SU-DHL-6 (cell line): ENCODE results near the gene STAMBPL1.

Experiments used
- H2AFZ ChIP-seq: fragments of 200-600 bp; sonication (generic); 2 replicates; pipeline ENCODE4 v1.6.1; 2014; ENCODE audit warnings: low read depth, mild to moderate bottlenecking, moderate library complexity, mixed read lengths, antibody characterized with exemption, low read length; ENCODE audit not compliant: severe bottlenecking
- H3F3A ChIP-seq: fragments of 200-600 bp; shearing (Covaris generic); 2 replicates; pipeline ENCODE4 v1.6.0; 2016; ENCODE audit warnings: antibody characterized with exemption, mild to moderate bottlenecking; ENCODE audit not compliant: insufficient read depth
- H3K27ac ChIP-seq: fragments of 200-600 bp; sonication (generic); 2 replicates; pipeline ENCODE4 v1.5.1; 2016; ENCODE audit warnings: low read depth, mild to moderate bottlenecking, low read length, moderate library complexity, mixed read lengths
- H3K27me3 ChIP-seq: fragments of 200-600 bp; sonication (generic), shearing (Covaris generic); 2 replicates; pipeline ENCODE4 v1.6.0; 2014; ENCODE audit warnings: mild to moderate bottlenecking, low read length
- H3K36me3 ChIP-seq: fragments of 200-600 bp; sonication (generic); 2 replicates; pipeline ENCODE4 v1.6.1; 2014; ENCODE audit warnings: mild to moderate bottlenecking, low read length, mixed read lengths
- H3K4me2 ChIP-seq: fragments of 300-600, 200-600 bp; shearing (Covaris generic), sonication (generic); 2 replicates; pipeline ENCODE4 v1.6.0; 2014; ENCODE audit warnings: low read length, low read depth, mild to moderate bottlenecking; ENCODE audit not compliant: poor library complexity, severe bottlenecking
- H3K4me3 ChIP-seq: fragments of 200-600 bp; sonication (generic); 2 replicates; pipeline ENCODE4 v1.5.1; 2014; ENCODE audit warnings: antibody characterized with exemption, low read length, mild to moderate bottlenecking, mixed read lengths; ENCODE audit not compliant: insufficient read depth, poor library complexity, severe bottlenecking
- H3K79me2 ChIP-seq: fragments of 200-600 bp; sonication (generic); 2 replicates; pipeline ENCODE4 v1.6.1; 2014; ENCODE audit warnings: mild to moderate bottlenecking, low read length, moderate library complexity; ENCODE audit not compliant: insufficient read depth
- H3K9ac ChIP-seq: fragments of 200-600 bp; sonication (generic); 2 replicates; pipeline ENCODE4 v1.7.0; 2014; ENCODE audit warnings: mild to moderate bottlenecking, low read length
- H3K9me2 ChIP-seq: fragments of 200-600 bp; sonication (generic); replicated peaks from 2 replicates; pipeline ENCODE4 v1.6.1; 2014; ENCODE audit warnings: low read length; ENCODE audit not compliant: insufficient read depth
- H3K9me3 ChIP-seq: fragments of 200-600 bp; sonication (generic); 2 replicates; pipeline ENCODE4 v1.6.1; 2014; ENCODE audit warnings: low read length, mixed read lengths; ENCODE audit not compliant: insufficient read depth
- H4K20me1 ChIP-seq: fragments of 200-600 bp; sonication (generic); 2 replicates; pipeline ENCODE4 v1.6.1; 2014; ENCODE audit warnings: low read depth, mild to moderate bottlenecking, antibody characterized with exemption, low read length, moderate library complexity, mixed read lengths
- EZH2phosphoT487 ChIP-seq: fragments of 200-600 bp; sonication (generic), shearing (Covaris generic); conservative IDR thresholded peaks from 2 replicates; pipeline ENCODE4 v1.6.1; 2018; ENCODE audit warnings: mild to moderate bottlenecking, antibody characterized with exemption, low read length, moderate library complexity, mixed read lengths
- TF ChIP-seq, protein P1 (sequence below): fragments of 200-600 bp; sonication (generic); IDR thresholded peaks from one replicate; pipeline ENCODE4 v1.5.1; 2017; ENCODE audit warnings: antibody characterized with exemption, mild to moderate bottlenecking, low read length, moderate library complexity; ENCODE audit not compliant: insufficient read depth, poor library complexity, severe bottlenecking

Gene STAMBPL1

DNA sequence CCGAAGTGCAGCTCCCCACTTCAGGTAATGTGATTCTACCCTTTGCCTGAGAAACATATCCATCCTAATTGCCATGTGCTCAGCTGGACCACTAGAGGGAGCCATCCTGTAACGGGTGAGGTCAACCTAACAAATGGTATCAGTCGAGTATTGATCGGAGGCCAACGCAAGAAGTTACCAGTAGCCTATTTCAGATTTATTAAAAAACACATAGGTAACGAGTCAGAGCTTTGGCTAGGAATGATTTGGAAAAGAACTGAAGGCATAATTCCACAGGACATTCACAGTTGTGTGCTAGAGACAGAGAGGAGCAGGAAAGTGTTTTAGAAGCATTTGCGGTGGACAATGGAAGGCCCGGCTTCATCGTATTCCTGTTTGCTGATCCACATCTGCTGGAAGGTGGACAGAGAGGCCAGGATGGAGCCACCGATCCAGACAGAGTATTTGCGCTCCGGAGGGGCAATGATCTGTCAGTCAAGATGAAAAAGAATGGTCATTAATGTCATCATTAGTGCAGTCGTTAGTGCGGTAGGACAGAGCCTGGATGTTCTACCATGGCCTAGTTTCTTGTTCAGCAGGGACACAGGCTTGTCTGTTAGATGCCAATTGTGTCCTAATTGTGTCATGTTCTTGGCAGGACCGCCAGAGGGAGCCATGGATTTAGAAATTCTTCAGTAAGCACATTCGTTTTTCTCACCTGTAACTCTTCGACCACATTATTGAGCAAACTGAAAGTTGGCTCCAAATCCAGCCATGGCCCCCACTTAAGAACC, 55.0 kb downstream of the STAMBPL1 start:
- Histone ChIP-seq H2AFZ (peak overlapping the region; percentile 16), H3K27ac (no peak overlapping the region), H3K4me2 (peak overlapping the region; percentile 15), H3K36me3 (no peaks in the 10 kb centered on the region), H3K27me3 (no peaks in the 10 kb centered on the region), H3K9ac (no peak overlapping the region), H4K20me1 (no peaks in the 10 kb centered on the region), H3K9me3 (no peaks in the 10 kb centered on the region), H3K4me3 (no peak overlapping the region), H3F3A (no peaks in the 10 kb centered on the region), H3K79me2 (no peaks in the 10 kb centered on the region), H3K9me2 (no peaks in the 10 kb centered on the region)
- TF ChIP-seq, protein P1, sequence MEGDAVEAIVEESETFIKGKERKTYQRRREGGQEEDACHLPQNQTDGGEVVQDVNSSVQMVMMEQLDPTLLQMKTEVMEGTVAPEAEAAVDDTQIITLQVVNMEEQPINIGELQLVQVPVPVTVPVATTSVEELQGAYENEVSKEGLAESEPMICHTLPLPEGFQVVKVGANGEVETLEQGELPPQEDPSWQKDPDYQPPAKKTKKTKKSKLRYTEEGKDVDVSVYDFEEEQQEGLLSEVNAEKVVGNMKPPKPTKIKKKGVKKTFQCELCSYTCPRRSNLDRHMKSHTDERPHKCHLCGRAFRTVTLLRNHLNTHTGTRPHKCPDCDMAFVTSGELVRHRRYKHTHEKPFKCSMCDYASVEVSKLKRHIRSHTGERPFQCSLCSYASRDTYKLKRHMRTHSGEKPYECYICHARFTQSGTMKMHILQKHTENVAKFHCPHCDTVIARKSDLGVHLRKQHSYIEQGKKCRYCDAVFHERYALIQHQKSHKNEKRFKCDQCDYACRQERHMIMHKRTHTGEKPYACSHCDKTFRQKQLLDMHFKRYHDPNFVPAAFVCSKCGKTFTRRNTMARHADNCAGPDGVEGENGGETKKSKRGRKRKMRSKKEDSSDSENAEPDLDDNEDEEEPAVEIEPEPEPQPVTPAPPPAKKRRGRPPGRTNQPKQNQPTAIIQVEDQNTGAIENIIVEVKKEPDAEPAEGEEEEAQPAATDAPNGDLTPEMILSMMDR = peak; percentile 86
- no peak for TF ChIP-seq EZH2phosphoT487

DNA sequence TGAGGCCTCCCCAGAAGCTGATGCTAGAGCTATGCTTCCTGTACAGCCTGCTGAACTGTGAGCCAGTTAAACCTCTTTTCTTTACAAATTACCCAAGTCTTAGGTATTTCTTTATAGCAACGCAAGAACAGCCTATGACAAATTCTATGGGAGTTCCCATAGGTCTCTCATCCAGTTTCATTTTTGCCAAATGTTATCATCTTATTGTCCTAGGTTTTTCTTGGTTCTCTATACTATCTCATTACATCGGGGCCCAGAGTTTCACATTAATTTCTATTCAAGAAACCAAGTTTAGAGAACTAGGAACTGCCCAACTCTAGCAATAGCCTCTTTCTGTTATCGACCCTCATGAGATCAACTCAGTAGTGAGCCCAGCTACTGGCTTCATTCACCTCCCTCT, 56.6 kb downstream of the STAMBPL1 start:
- Histone ChIP-seq H3K36me3 (no peaks in the 10 kb centered on the region), H2AFZ (no peak overlapping the region), H3K79me2 (no peaks in the 10 kb centered on the region), H3K9me3 (no peaks in the 10 kb centered on the region), H3K4me2 (no peak overlapping the region), H3K27me3 (no peaks in the 10 kb centered on the region), H3K9ac (no peak overlapping the region), H3K9me2 (no peaks in the 10 kb centered on the region), H3K27ac (no peak overlapping the region), H4K20me1 (no peaks in the 10 kb centered on the region), H3K4me3 (no peak overlapping the region), H3F3A (no peaks in the 10 kb centered on the region)
- TF ChIP-seq, protein P1 = no peak
- no peak for TF ChIP-seq EZH2phosphoT487

DNA sequence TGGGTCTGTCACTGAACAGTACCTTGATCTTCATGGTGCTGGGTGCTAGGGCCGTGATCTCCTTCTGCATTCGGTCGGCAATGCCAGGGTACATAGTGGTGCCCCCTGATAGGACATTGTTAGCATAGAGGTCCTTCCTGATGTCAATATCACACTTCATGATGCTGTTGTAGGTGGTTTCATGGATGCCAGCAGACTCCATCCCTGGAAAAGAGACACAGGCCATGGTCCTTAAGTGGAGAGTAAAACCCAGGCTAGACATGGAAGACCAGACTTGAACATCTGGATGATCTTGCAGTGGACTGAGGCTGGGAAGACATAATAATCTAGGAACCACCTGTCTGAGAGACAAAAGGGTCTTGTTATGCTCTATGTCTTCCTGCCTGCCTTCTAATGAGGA, 58.0 kb downstream of the STAMBPL1 start:
- no peaks in the 10 kb centered on the region for H3K9me3 ChIP-seq

More for the DNA sequence above, 58.0 kb downstream of the STAMBPL1 start:
- no peaks in the 10 kb centered on the region for H3K79me2 ChIP-seq
- no peak overlapping the region for H3K4me2 ChIP-seq
- H3K27ac ChIP-seq = no peak overlapping the region
- H3K4me3 ChIP-seq = no peak overlapping the region
- no peak overlapping the region for H3K9ac ChIP-seq
- no peaks in the 10 kb centered on the region for H3K36me3 ChIP-seq
- no peaks in the 10 kb centered on the region for H3F3A ChIP-seq
- no peaks in the 10 kb centered on the region for H4K20me1 ChIP-seq
- H3K27me3 ChIP-seq = no peaks in the 10 kb centered on the region
- no peaks in the 10 kb centered on the region for H3K9me2 ChIP-seq
- no peak overlapping the region for H2AFZ ChIP-seq
- no peak for TF ChIP-seq EZH2phosphoT487
- TF ChIP-seq, protein P1 = no peak
